GM12878 (cell line): ENCODE data around the gene CD33. TPM values are rescaled to one million over a fixed set of nuclear protein-coding genes. Genes with fewer than 3 reads are reported as not detected.

Source experiments
- ATAC-seq: fragments of 200-7000 bp; cut with Tn5 transposase; 3 replicates; pipeline ENCODE4 v1.9.1; 2020; ENCODE audit warnings: mild to moderate bottlenecking, moderate library complexity
- BruUV-seq: library from RNA; stranded (reverse); fragments of 400-500 nt; replicated peaks from 2 replicates; lab custom pipeline; 2021; lab: Mats Ljungman, UMichigan
- CTCF ChIA-PET: fragments of 300-600 bp; sonication (Branson Sonifier 250); formaldehyde crosslinking; extraction: SDS; loops from one replicate; lab custom pipeline; 2021; ENCODE audit warnings: inconsistent platforms; lab: Yijun Ruan, JAX
- POLR2A ChIA-PET: fragments of 350-600 bp; formaldehyde crosslinking; extraction: SDS; loops from one replicate; lab custom pipeline; 2021; ENCODE audit warnings: inconsistent platforms; lab: Charles Lee
- RAD21 ChIA-PET: fragments of 300-600 bp; sonication (Branson Sonifier 250); formaldehyde crosslinking; loops from one replicate; lab custom pipeline; 2023; ENCODE audit warnings: antibody characterized with exemption; ENCODE audit not compliant: unreplicated experiment; lab: Charles Lee
- SMC1A ChIA-PET: fragments of 300-600 bp; sonication (Branson Sonifier 250); formaldehyde crosslinking; loops from one replicate; lab custom pipeline; 2023; ENCODE audit not compliant: unreplicated experiment, uncharacterized antibody; lab: Charles Lee
- DNase-seq: peaks from one replicate; pipeline ENCODE4 v3.0.0-alpha.2; 2011; ENCODE audit warnings: low read depth, low spot score
- FAIRE-seq: peaks from 3 replicates; lab custom pipeline; 2011; peaks lifted over from hg19 to GRCh38; lab: Jason Lieb, UNC
- H2AFZ ChIP-seq: 2 replicates; pipeline ENCODE4 v1.6.0; 2011; ENCODE audit warnings: low read depth, low read length, control low read depth; ENCODE audit not compliant: control insufficient read depth
- H3K27ac ChIP-seq: 2 replicates; pipeline ENCODE4 v1.5.1; 2011; ENCODE audit warnings: control low read depth; ENCODE audit not compliant: control insufficient read depth, insufficient read depth
- H3K27me3 ChIP-seq, 2 experiments: replicated peaks in 1 of 2; 2 replicates each; pipeline versions ENCODE4 v1.6.0 to v1.6.1; 2011; ENCODE audit warnings: low read length in 1 of 2; ENCODE audit not compliant: control insufficient read depth in 2 of 2, insufficient read depth in 2 of 2
- H3K36me3 ChIP-seq, 2 experiments: 2 replicates each; pipeline ENCODE4 v1.5.1; 2011; ENCODE audit warnings: low read length in 1 of 2; ENCODE audit not compliant: control insufficient read depth in 2 of 2, insufficient read depth in 2 of 2
- H3K4me1 ChIP-seq: 2 replicates; pipeline ENCODE4 v1.6.1; 2011; ENCODE audit warnings: mild to moderate bottlenecking, low read length, moderate library complexity, mixed read lengths; ENCODE audit not compliant: control insufficient read depth, insufficient read depth
- H3K4me2 ChIP-seq: 2 replicates; pipeline ENCODE4 v1.6.0; 2011; ENCODE audit warnings: control low read depth; ENCODE audit not compliant: control insufficient read depth, insufficient read depth
- H3K4me3 ChIP-seq: fragments of 200-600 bp; sonication (generic); 2 replicates; pipeline ENCODE4 v1.5.1; 2016
- H3K79me2 ChIP-seq: 2 replicates; pipeline ENCODE4 v1.6.0; 2011; ENCODE audit warnings: low read length; ENCODE audit not compliant: control insufficient read depth, insufficient read depth
- H3K9ac ChIP-seq: 2 replicates; pipeline ENCODE4 v1.8.0; 2011; ENCODE audit warnings: low read length, control low read depth, mixed read lengths; ENCODE audit not compliant: control insufficient read depth, insufficient read depth
- H3K9me3 ChIP-seq: replicated peaks from 3 replicates; pipeline ENCODE4 v1.5.1; 2011; ENCODE audit warnings: mild to moderate bottlenecking, low read length; ENCODE audit not compliant: control insufficient read depth, insufficient read depth
- H4K20me1 ChIP-seq: 2 replicates; pipeline ENCODE4 v1.6.0; 2011; ENCODE audit not compliant: control insufficient read depth, insufficient read depth
- CREB1 ChIP-seq: IDR thresholded peaks from 2 replicates; pipeline ENCODE4 v1.6.1; 2012; ENCODE audit warnings: low read depth, mild to moderate bottlenecking, inconsistent platforms
- IKZF2 ChIP-seq, 2 experiments: fragments of 450-650 bp; IDR thresholded peaks; 2 replicates each; pipeline ENCODE4 v1.6.1; 2017; ENCODE audit warnings: mild to moderate bottlenecking in 2 of 2, moderate library complexity in 2 of 2
- TCF12 ChIP-seq: IDR thresholded peaks from 2 replicates; pipeline ENCODE4 v1.6.1; 2011; ENCODE audit warnings: low read depth, mild to moderate bottlenecking, low read length
- ZBED1 ChIP-seq: IDR thresholded peaks from 2 replicates; pipeline ENCODE4 v1.6.1; 2016; ENCODE audit warnings: borderline replicate concordance
- WGBS: methylation state at CpG from one replicate; pipeline ENCODE4 v1.1.6; 2016; ENCODE audit warnings: low lambda C conversion rate; ENCODE audit not compliant: insufficient replicate concordance, insufficient coverage; ENCODE audit errors: missing lambda C conversion rate; 5-methylcytosine and 5-hydroxymethylcytosine counted together
- in situ Hi-C: fragments of 300-500 bp; cut with MboI; formaldehyde crosslinking; loops from 9 replicates; pipeline ENCODE4 v1.14.3; 2018; ENCODE audit warnings: mixed read lengths
- intact Hi-C: fragments of 100-400 bp; cut with micrococcal nuclease; formaldehyde crosslinking; loops from one replicate; pipeline ENCODE4 v1.14.2; 2022; ENCODE audit not compliant: unreplicated experiment
- polyA plus RNA-seq, 11 experiments: library from polyadenylated mRNA; depleted of rRNA in 4 of 11; unstranded in 6 of 11; stranded (reverse) in 5 of 11; fragments of >200 nt; fragmentation: Nextera tagmentation in 4 of 11; fragmentation: Illumina TruSeq in 1 of 11; extraction: Ambion mirVana in 4 of 11; extraction: Trizol in 1 of 11; gene quantifications; 1 replicate in 1 of 11; 2 replicates in 10 of 11; pipeline versions ENCODE4 v1.2.1 to v1.2.3, GENCODE V29; 2011 to 2016; ENCODE audit warnings: inconsistent platforms in 2 of 11, missing spikeins in 2 of 11, low read depth in 1 of 11
- total RNA-seq, 4 experiments: library from RNA; depleted of rRNA in 3 of 4; stranded (reverse); fragments of >200 nt in 3 of 4; fragmentation: Illumina TruSeq in 1 of 4; extraction: Trizol in 1 of 4; gene quantifications; 2 replicates each; pipeline versions ENCODE4 v1.2.1 to v1.2.3, GENCODE V29; 2013 to 2021
- TF ChIP-seq, protein P1 (sequence below): IDR thresholded peaks from 2 replicates; pipeline ENCODE4 v1.6.1; 2012; ENCODE audit warnings: mild to moderate bottlenecking, low read depth, low read length
- TF ChIP-seq, protein P2 (sequence below): fragments of 450-650 bp; IDR thresholded peaks from 2 replicates; pipeline ENCODE4 v1.6.1; 2016; ENCODE audit warnings: mild to moderate bottlenecking
- TF ChIP-seq, protein P3 (sequence below): fragments of 450-650 bp; IDR thresholded peaks from 2 replicates; pipeline ENCODE4 v1.6.1; 2018; ENCODE audit warnings: mild to moderate bottlenecking, low read depth, moderate library complexity; ENCODE audit not compliant: partially characterized antibody

Gene CD33
- total and polyA plus RNA-seq, 10 of the 15 experiments (the other 5 are each of a cell fraction or from before 2014, with no cell fraction given) = 0.29 to 17.9 (median 0.72) TPM; not detected in 1

DNA sequence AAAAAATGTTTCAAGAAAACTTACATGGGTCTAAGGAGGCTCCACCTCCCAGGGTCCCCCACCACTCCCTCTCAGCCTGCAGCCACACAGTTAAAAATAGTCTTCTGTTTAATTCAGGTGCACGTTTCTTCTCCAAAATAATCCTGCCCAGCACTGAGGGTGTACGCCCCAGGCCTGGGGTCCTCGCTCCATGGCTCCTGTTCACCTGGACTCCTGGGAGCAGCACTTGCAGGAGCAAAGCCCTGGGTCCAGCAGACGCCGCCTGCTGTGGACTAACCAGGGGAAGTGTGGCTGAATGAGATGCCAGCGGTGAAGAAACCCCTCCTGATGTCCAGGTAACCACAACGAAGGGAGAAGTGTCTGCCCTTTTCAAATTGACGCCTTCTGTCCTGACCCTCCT, 41.3 kb upstream of the CD33 start (continued):
- TF ChIP-seq, protein P1, sequence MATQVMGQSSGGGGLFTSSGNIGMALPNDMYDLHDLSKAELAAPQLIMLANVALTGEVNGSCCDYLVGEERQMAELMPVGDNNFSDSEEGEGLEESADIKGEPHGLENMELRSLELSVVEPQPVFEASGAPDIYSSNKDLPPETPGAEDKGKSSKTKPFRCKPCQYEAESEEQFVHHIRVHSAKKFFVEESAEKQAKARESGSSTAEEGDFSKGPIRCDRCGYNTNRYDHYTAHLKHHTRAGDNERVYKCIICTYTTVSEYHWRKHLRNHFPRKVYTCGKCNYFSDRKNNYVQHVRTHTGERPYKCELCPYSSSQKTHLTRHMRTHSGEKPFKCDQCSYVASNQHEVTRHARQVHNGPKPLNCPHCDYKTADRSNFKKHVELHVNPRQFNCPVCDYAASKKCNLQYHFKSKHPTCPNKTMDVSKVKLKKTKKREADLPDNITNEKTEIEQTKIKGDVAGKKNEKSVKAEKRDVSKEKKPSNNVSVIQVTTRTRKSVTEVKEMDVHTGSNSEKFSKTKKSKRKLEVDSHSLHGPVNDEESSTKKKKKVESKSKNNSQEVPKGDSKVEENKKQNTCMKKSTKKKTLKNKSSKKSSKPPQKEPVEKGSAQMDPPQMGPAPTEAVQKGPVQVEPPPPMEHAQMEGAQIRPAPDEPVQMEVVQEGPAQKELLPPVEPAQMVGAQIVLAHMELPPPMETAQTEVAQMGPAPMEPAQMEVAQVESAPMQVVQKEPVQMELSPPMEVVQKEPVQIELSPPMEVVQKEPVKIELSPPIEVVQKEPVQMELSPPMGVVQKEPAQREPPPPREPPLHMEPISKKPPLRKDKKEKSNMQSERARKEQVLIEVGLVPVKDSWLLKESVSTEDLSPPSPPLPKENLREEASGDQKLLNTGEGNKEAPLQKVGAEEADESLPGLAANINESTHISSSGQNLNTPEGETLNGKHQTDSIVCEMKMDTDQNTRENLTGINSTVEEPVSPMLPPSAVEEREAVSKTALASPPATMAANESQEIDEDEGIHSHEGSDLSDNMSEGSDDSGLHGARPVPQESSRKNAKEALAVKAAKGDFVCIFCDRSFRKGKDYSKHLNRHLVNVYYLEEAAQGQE = no peak
- TF ChIP-seq CREB1 (no peak), IKZF2 (IDR thresholded peaks at IDR 0.05) (no peak), TCF12 (no peak)
- TF ChIP-seq, protein P2, sequence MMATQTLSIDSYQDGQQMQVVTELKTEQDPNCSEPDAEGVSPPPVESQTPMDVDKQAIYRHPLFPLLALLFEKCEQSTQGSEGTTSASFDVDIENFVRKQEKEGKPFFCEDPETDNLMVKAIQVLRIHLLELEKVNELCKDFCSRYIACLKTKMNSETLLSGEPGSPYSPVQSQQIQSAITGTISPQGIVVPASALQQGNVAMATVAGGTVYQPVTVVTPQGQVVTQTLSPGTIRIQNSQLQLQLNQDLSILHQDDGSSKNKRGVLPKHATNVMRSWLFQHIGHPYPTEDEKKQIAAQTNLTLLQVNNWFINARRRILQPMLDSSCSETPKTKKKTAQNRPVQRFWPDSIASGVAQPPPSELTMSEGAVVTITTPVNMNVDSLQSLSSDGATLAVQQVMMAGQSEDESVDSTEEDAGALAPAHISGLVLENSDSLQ = no peak

DNA sequence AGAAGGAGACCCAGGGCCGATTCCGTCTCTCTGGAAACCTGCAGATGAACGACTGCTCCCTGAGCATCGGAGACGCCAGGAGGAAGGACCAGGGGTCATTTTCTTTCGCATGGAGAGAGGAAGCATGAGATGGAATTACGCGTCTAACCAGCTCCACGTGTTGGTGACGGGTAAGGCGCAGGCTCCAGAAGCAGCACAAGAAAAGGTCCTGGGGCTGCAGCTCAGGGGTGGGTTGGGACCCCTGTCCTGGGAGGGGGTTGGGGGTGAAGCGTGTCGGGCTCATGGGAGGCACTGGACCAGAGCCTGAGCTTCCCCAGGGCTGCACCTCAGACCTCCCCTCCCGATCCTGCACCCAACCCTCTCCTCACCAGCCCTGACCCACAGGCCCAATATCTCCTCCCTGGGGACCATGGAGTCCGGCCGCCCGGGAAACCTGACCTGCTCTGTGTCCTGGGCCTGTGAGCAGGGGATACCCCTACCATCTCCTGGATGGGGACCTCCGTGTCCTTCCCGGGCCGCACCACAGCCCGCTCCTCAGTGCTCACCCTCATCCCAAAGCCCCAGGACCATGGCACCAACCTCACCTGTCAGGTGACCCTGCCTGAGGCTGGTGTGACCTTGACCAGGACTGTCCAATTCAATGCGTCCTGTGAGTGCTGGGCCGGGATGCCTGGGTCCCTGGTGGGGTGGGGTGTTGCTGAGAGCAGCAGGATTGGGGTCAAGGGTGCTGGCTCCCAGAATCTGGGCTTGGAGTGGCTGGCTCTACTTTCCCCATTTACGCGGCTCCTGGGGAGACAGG, 39.6 kb upstream of the CD33 start:
- WGBS = 24% methylated on average over 24 of the region's 25 CpGs
- no TSS peak for BruUV-seq

More for the DNA sequence above, 39.6 kb upstream of the CD33 start:
- no peak overlapping the region for H3K27ac ChIP-seq
- H3K4me3 ChIP-seq = no peak overlapping the region
- H4K20me1 ChIP-seq = no peaks in the 10 kb centered on the region
- H3K36me3 ChIP-seq = no peaks in the 10 kb centered on the region
- CTCF ChIA-PET = no interaction called here
- no peak overlapping the region for H2AFZ ChIP-seq
- RAD21 ChIA-PET = no interaction called here
- intact Hi-C loops = no loop called here
- H3K9ac ChIP-seq = no peak overlapping the region
- H3K79me2 ChIP-seq = no peaks in the 10 kb centered on the region
- in situ Hi-C loops = no loop called here
- no peaks in the 10 kb centered on the region for H3K4me1 ChIP-seq
- no peak overlapping the region for H3K4me2 ChIP-seq
- SMC1A ChIA-PET = no interaction called here
- POLR2A ChIA-PET = no interaction called here
- H3K9me3 ChIP-seq = no peaks in the 10 kb centered on the region
- ATAC-seq (no peak), FAIRE-seq (no peak), DNase-seq (no peak)
- H3K27me3 ChIP-seq = peaks cover 0 to 1% of the 10 kb centered on the region in 2 experiments; a peak in 2 of 4 replicates
- no peak for TF ChIP-seq ZBED1
- TF ChIP-seq, protein P3, sequence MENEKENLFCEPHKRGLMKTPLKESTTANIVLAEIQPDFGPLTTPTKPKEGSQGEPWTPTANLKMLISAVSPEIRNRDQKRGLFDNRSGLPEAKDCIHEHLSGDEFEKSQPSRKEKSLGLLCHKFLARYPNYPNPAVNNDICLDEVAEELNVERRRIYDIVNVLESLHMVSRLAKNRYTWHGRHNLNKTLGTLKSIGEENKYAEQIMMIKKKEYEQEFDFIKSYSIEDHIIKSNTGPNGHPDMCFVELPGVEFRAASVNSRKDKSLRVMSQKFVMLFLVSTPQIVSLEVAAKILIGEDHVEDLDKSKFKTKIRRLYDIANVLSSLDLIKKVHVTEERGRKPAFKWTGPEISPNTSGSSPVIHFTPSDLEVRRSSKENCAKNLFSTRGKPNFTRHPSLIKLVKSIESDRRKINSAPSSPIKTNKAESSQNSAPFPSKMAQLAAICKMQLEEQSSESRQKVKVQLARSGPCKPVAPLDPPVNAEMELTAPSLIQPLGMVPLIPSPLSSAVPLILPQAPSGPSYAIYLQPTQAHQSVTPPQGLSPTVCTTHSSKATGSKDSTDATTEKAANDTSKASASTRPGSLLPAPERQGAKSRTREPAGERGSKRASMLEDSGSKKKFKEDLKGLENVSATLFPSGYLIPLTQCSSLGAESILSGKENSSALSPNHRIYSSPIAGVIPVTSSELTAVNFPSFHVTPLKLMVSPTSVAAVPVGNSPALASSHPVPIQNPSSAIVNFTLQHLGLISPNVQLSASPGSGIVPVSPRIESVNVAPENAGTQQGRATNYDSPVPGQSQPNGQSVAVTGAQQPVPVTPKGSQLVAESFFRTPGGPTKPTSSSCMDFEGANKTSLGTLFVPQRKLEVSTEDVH = no peak
